Natural killer cell treated with Interleukin-12 subunit alpha and Interleukin-12 subunit beta and Interleukin-15 and Interleukin-18, amount 100 ng/mL, for 72 hours (primary cell): ENCODE data around the gene GXYLT2. TPM values are rescaled to one million over a fixed set of nuclear protein-coding genes. Genes with fewer than 3 reads are reported as not detected.

Experiments used
- ATAC-seq, 2 donors: fragments of 150-1000 bp; cut with Tn5 transposase in 1 of 2; sonication (Bioruptor Pico), chemical (Tn5 transposase) in 1 of 2; 2 replicates each; pipeline ENCODE4 v1.10.0; 2021
- DNase-seq: peaks from one replicate; pipeline ENCODE4 v3.0.0; 2022; ENCODE audit warnings: low spot score
- H3K27ac Mint-ChIP-seq, 2 donors: 1 replicate in 1 of 2; 2 replicates in 1 of 2; pipeline ENCODE4 v1.8.0; 2022; ENCODE audit warnings: mixed read lengths in 2 of 2, mild to moderate bottlenecking in 1 of 2, moderate library complexity in 1 of 2
- H3K27me3 Mint-ChIP-seq, 2 donors: 1 replicate in 1 of 2; 2 replicates in 1 of 2; pipeline ENCODE4 v1.8.0; 2022; ENCODE audit warnings: mixed read lengths in 2 of 2
- H3K36me3 Mint-ChIP-seq: one replicate; pipeline ENCODE4 v1.8.0; 2022; ENCODE audit warnings: mixed read lengths
- H3K4me1 Mint-ChIP-seq, 2 donors: 1 replicate in 1 of 2; 2 replicates in 1 of 2; pipeline ENCODE4 v1.8.0; 2022; ENCODE audit warnings: low read depth in 2 of 2, mixed read lengths in 2 of 2, mild to moderate bottlenecking in 1 of 2
- H3K4me3 Mint-ChIP-seq: one replicate; pipeline ENCODE4 v1.8.0; 2022; ENCODE audit warnings: mixed read lengths
- H3K9me3 Mint-ChIP-seq: 2 replicates; pipeline ENCODE4 v1.8.0; 2022; ENCODE audit warnings: mixed read lengths
- total RNA-seq, 2 donors: library from RNA; stranded (reverse); gene quantifications; one replicate each; pipeline ENCODE4 v1.2.3, GENCODE V29; 2022

The GXYLT2 gene, protein sequence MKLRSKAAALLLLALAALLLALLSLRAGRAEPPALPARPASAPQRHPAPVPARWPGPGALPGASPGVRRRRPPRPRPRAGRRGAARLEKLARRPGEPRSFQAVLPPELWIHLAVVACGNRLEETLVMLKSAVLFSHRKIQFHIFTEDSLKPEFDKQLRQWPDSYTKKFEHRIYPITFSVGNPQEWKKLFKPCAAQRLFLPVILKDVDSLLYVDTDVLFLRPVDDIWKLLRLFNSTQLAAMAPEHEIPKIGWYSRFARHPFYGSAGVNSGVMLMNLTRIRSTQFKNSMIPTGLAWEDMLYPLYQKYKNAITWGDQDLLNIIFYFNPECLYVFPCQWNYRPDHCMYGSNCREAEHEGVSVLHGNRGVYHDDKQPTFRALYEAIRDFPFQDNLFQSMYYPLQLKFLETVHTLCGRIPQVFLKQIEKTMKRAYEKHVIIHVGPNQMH
- total RNA-seq: not detected

DNA sequence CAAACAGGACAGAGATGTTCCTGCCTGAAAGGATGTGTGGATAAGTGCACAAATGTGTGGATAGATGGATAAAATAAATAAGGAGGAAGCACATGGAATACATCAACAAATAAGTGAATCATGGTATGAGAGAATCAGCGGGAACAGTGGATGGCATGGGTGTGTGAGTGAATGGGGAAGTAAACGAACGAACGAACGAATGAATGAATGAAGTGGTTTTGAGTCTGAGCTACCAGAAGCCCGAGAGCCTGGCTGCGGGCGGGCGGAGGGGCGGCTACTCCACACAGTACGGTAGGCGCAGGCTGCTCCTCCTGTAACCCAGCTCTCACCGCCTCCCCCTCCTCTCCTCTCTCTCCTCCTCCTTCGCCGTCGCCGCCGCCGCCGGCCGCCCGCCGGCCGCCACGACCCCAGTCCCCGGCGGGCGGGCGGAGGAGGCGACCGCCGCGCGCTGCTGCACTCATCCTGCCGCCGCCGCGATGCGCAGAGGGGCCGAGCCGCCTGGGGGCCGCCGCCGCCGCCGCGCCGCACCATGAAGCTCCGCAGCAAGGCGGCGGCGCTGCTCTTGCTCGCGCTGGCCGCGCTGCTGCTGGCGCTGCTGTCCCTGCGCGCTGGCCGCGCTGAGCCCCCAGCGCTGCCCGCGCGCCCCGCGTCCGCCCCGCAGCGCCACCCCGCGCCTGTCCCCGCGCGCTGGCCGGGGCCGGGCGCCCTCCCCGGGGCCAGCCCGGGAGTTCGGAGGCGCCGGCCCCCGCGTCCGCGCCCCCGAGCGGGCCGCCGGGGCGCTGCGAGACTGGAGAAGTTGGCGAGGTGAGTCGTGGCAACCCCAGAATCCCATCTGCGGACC is at the start of gene GXYLT2:
Gene GXYLT2, plus strand, starts transcription at position 342 of the 841 bp plus-strand sequence. Its CDS starts 188 bp downstream, at position 530.
- Mint-ChIP-seq H3K4me3 (peak within 1 kb of the TSS; percentile 69), H3K27ac (no peak within 1 kb of the TSS), H3K9me3 (no peaks in the 10 kb centered on the region), H3K36me3 (no peaks in the 10 kb centered on the region), H3K4me1 (peaks cover 4 to 8% of the 10 kb centered on the region in 2 donors), H3K27me3 (peaks cover 45 to 76% of the 10 kb centered on the region in 2 donors)
- ATAC-seq (peak; percentile 73 to 74), DNase-seq (no peak)

DNA sequence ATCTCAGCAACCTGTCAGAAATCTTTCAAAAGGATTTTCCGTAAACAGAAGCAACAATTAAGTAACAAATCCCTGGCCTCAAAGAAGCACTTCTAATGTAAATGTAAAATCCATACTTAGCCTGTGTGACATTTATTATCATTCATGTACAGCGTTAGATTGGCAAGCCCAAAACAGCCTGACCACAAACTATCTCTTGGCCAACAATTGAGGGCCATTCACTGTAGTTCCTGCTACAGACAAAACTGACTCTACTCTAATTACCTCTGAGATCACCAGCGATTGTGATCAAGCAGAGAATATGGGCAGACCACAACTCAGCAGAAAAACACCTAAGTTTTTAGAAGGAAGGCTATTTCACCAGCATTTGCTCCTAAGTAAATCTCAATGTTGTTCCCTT is 48.8 kb upstream of the GXYLT2 start:
- Mint-ChIP-seq H3K27me3 (no peaks in the 10 kb centered on the region), H3K4me3 (no peak overlapping the region), H3K36me3 (peaks cover 21% of the 10 kb centered on the region)

DNA sequence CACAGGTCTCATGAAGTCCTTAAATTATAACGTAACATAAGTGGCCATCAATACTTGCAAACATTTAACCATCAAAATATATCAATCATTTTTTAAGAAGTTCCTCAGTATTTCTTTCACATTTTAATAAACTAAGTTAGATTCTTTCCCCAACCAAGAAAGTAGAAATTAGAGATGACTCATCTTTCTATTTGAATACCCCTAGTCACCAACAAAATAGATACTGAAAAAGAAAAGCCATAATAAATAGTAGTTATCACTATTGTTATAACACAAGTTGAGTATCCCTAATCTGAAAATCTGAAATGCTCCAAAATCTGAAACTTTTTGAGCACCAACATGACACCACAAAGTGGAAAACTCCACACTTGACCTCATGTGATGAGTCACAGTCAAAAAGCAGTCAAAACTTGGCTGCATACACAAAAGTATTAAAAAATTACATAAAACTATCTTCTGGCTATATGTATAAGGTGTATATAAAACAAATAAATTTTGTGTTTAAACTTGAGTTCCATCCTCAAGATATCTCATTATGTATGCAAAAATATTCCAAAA is 43.3 kb upstream of the GXYLT2 start:
- Mint-ChIP-seq H3K27me3 (no peaks in the 10 kb centered on the region), H3K27ac (no peak overlapping the region), H3K4me1 (peaks cover 24 to 49% of the 10 kb centered on the region in 2 donors), H3K36me3 (peaks cover 18% of the 10 kb centered on the region), H3K4me3 (peak overlapping the region; percentile 3), H3K9me3 (no peaks in the 10 kb centered on the region)
- DNase-seq (no peak), ATAC-seq (no peak)

More for the DNA sequence above, 48.8 kb upstream of the GXYLT2 start:
- no peak for ATAC-seq
- DNase-seq: no peak
- H3K9me3 Mint-ChIP-seq: no peaks in the 10 kb centered on the region
- peaks cover 4 to 21% of the 10 kb centered on the region in 2 donors for H3K4me1 Mint-ChIP-seq
- H3K27ac Mint-ChIP-seq: no peak overlapping the region

DNA sequence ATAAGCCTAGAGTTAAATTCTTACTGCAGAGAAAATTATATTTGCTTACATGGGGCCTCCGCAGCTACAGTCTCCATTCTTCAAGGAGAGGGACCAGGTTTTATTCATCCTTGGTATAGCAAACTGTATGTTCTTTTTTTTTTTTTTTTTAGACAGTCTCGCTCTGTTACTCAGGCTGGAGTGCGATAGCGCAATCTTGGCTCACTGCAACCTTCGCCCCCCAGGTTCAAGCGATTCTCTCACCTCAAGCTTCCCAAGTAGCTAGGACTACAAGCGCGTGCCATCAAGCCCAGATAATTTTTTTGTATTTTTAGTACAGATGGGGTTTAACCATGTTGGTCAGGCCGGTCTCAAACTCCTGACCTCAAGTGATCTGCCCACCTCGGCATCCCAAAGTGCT is 41.7 kb upstream of the GXYLT2 start:
- H3K27me3 Mint-ChIP-seq: no peaks in the 10 kb centered on the region
- DNase-seq (no peak), ATAC-seq (no peak)
- peaks cover 26 to 52% of the 10 kb centered on the region in 2 donors for H3K4me1 Mint-ChIP-seq
- H3K9me3 Mint-ChIP-seq: no peaks in the 10 kb centered on the region
- H3K36me3 Mint-ChIP-seq: peaks cover 11% of the 10 kb centered on the region
- H3K4me3 Mint-ChIP-seq: peak overlapping the region; percentile 98
- H3K27ac Mint-ChIP-seq: no peak overlapping the region

DNA sequence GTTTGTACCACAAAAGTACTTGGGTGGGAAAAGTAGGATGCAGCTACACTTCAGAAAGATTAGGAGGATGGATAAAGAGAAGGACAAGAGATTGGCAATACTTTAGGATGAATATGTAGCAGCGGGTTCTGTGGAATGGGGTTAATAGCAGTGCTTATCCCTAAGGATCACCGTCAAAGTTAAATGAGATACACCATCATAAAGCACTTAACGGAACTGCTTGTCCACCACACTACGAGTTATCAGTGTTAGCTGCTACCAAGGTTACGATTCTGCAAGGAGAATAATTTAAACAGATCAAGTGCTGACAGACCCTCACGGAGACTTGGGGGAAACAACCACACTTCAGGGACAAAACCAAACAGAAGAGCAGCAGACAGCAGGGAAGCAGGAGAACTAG is 40.6 kb upstream of the GXYLT2 start:
- H3K9me3 Mint-ChIP-seq: no peaks in the 10 kb centered on the region
- peak overlapping the region; percentile 61 to 84 for H3K27ac Mint-ChIP-seq
- peaks cover 11% of the 10 kb centered on the region for H3K36me3 Mint-ChIP-seq
- DNase-seq: no peak
- peaks cover 26 to 52% of the 10 kb centered on the region in 2 donors for H3K4me1 Mint-ChIP-seq
- peak overlapping the region; percentile 98 for H3K4me3 Mint-ChIP-seq
- ATAC-seq: no peak
- H3K27me3 Mint-ChIP-seq: no peaks in the 10 kb centered on the region

DNA sequence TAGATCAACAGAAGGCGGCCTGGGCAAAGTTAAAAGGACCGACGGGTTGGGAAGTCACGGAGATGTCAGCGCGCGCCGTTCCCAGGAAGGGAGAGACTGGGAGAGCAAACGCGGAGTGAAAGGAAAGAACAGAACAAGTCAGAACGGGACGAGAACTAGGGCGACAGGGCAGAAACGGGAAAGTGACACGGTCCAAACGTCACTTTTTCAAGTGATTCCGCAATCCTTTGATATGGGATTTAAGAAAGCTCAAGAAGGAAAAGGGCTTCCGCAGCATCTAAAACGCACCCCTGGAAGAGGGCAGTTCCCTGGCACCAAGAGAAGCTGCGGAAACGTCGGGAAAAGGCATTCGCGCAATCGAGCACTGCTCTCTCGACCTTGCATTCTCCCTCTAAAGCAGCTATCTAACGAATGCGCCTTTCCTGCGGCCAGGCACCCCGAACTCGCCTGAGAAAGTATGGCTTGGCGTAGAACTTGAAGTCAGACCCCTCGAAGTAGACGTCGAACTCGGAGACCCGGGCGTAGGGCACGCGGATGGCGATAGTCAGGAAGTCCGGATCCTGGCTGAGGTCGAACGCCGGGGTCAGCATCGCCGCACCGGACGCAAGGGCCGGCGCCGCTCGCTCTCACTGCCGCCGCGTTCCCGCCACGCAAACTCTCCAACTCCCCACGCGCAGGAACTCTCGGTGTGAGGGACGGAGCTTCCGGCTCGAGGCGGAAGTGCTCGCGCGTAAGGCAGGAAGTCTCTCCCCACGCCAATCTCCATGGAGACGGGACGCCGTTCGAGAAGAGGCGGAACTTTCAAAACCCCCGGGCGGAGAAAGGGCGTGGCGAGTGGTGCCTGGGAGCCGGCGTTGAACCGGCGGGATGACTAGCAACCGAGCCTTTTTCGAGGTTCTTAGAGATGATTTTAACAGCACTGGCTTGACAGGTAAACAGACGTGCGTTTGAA is 39.8 kb upstream of the GXYLT2 start, which contains the start of gene SHQ1:
Gene SHQ1, minus strand, starts transcription at position 695 of the 952 bp plus-strand sequence. Its CDS starts 105 bp downstream, at position 590.
- Mint-ChIP-seq H3K36me3 (peaks cover 11% of the 10 kb centered on the region), H3K9me3 (no peaks in the 10 kb centered on the region), H3K27me3 (no peaks in the 10 kb centered on the region), H3K4me1 (peaks cover 26 to 52% of the 10 kb centered on the region in 2 donors), H3K4me3 (peak within 1 kb of the TSS; percentile 98), H3K27ac (peak within 1 kb of the TSS; percentile 61 to 84)
- ATAC-seq (peak; percentile 97 to 99), DNase-seq (peak; percentile 95)

DNA sequence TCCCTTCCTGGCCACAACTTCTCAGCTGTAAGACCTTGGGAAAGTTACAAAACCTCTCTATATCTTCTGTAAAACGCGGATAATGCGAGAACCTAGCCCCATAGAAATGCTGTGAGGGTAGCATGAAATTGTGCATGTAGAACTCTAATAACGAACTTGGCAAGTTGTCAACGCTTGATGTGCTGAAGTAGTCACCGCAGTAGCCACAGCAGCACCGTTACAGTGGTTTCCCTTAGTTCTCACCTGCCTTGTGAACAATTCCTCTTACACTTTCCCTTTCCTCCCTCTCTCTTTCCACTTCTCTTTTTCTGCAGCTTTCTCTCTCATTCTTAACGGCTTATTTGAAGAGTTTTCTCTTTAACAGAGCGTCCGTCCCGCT is 39.2 kb upstream of the GXYLT2 start:
- H3K9me3 Mint-ChIP-seq: no peaks in the 10 kb centered on the region

DNA sequence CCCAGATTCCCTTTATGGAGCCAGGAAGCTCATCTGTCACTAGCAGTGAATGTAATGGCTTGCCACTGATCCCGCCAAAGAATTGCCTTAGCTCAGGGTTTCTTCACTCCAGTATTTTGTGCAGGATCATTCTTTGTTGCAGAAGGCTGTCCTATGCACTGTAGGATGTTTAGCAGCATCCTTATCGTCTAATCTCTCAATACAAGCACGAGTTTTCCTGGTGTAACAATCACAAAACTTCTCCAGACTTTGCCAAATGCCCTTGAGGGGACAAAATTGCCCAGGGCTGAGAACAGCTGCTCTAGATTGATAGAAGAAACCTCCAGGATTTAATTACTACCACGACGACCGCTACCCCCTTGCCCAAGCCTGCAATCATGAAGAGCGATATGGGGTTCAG is 32.8 kb upstream of the GXYLT2 start:
- no peaks in the 10 kb centered on the region for H3K9me3 Mint-ChIP-seq
- no peak overlapping the region for H3K27ac Mint-ChIP-seq
- H3K4me3 Mint-ChIP-seq: no peak overlapping the region
- H3K4me1 Mint-ChIP-seq: no peaks in the 10 kb centered on the region
- peaks cover 3 to 8% of the 10 kb centered on the region in 2 donors for H3K27me3 Mint-ChIP-seq
- ATAC-seq: no peak
- no peaks in the 10 kb centered on the region for H3K36me3 Mint-ChIP-seq
- no peak for DNase-seq

More for the DNA sequence above, 39.2 kb upstream of the GXYLT2 start:
- Mint-ChIP-seq H3K4me1 (peaks cover 26 to 47% of the 10 kb centered on the region in 2 donors), H3K27ac (peak overlapping the region; percentile 61 to 84), H3K4me3 (peak overlapping the region; percentile 98), H3K36me3 (peaks cover 11% of the 10 kb centered on the region), H3K27me3 (no peaks in the 10 kb centered on the region)
- ATAC-seq (peak; percentile 38 to 57), DNase-seq (no peak)

DNA sequence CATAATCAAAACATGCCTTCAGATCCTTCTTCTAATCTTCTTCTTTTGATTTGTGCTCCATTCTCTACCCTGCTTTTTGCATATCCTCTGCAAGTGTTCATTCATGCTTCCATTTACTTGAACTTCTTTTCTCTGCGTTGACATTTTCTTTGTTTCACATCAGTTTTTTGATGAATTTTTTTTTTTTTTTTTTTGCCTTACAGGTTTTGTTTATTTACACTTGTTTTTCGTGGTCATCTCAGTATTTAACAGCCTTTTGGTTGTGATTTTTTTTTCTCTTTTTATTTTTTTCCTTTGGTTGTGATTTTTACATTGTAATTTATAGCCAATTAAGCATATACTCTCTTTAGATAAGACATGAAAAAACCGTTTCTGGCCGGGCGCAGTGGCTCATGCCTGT is 27.8 kb upstream of the GXYLT2 start:
- H3K36me3 Mint-ChIP-seq: no peaks in the 10 kb centered on the region
- DNase-seq (no peak), ATAC-seq (no peak)

DNA sequence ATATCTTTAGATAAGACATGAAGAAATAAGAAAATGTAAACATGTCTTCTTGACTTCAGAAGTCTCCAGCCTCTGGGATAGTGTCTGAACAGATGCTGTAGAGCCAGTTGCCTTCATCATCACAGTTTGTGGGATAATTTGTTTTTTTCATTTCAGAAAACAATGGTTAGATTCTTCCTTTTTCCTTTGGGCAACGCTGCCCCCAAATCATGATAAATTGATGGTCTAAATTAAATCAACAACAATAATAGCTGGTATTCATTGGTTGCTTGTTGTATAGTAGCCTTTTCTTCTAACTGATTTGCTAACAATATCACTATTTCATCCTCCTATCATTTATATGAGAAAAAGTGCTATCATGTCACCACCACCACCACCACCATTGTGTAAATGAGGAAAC is 27.0 kb upstream of the GXYLT2 start:
- no peaks in the 10 kb centered on the region for H3K9me3 Mint-ChIP-seq
- no peak for ATAC-seq
- H3K4me3 Mint-ChIP-seq: no peak overlapping the region
- H3K36me3 Mint-ChIP-seq: no peaks in the 10 kb centered on the region
- no peaks in the 10 kb centered on the region for H3K4me1 Mint-ChIP-seq
- peaks cover 0 to 3% of the 10 kb centered on the region in 2 donors for H3K27me3 Mint-ChIP-seq
- no peak overlapping the region for H3K27ac Mint-ChIP-seq
- no peak for DNase-seq

More for the DNA sequence above, 27.8 kb upstream of the GXYLT2 start:
- Mint-ChIP-seq H3K27me3 (peaks cover 3 to 5% of the 10 kb centered on the region in 2 donors), H3K27ac (no peak overlapping the region), H3K4me1 (no peaks in the 10 kb centered on the region), H3K4me3 (no peak overlapping the region), H3K9me3 (no peaks in the 10 kb centered on the region)

DNA sequence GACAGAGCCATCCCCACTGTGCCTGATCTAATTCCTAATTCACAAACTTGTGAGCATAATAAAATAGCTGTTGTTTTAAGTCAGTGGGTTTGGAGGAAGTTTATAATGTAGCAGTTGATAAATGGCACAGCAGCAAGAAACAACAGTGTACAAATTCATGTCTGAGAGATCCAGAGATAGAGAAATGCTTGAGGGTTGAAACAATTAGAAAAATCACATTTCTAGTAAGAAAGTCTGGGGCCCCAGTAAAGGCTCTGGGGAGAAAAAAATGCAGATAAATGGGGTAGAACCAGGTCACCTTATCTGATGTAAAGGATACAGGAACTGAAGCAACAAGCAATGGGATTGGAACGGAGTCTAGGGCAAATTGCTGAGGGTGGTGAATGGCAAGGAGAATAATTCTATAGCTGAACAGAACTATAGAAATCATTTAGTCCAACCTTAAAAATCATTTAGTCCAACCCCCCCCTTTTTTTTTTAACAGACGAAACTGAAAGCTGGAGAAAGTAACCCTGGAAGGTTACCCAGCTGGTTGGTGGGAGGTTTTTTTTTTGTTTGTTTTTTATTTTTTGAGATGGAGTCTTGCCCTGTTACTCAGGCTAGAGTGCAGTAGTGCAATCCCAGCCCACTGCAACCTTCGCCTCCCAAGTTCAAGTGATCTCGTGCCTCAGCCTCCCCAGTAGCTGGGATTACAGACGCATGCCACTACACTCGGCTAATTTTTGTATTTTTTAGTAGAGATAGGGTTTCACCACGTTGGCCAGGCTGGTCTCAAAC is 25.3 kb upstream of the GXYLT2 start:
- Mint-ChIP-seq H3K9me3 (no peaks in the 10 kb centered on the region), H3K27me3 (no peaks in the 10 kb centered on the region), H3K27ac (no peak overlapping the region), H3K4me1 (no peaks in the 10 kb centered on the region), H3K36me3 (no peaks in the 10 kb centered on the region), H3K4me3 (no peak overlapping the region)
- no peak for ATAC-seq
- no peak for DNase-seq

DNA sequence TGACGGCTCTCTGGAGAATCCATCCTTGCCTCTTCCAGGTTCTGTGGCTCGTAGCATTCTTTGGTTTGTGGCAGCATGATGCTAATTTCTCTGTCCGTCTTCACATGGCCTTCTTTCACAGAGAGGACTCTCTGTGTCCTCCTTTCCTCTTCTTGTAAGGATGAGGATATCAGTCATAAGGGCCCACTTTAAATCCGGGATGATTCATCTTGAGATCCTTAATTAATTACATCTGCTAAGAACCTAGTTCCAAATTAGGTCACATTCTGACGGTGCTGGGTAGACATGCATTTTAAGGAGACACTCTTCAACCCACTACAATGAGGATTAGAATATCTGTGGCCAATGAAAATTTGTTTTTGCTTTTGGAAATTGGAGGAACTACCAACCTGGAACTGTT is 15.7 kb upstream of the GXYLT2 start:
- peaks cover 5 to 9% of the 10 kb centered on the region in 2 donors for H3K27me3 Mint-ChIP-seq
- H3K9me3 Mint-ChIP-seq: no peaks in the 10 kb centered on the region
- no peaks in the 10 kb centered on the region for H3K4me1 Mint-ChIP-seq
- no peak overlapping the region for H3K27ac Mint-ChIP-seq
- DNase-seq: no peak
- H3K4me3 Mint-ChIP-seq: no peak overlapping the region
- ATAC-seq: peak in 1 of 2 donors; percentile 54
- no peaks in the 10 kb centered on the region for H3K36me3 Mint-ChIP-seq
